Measurements from ENCODE around the gene HEXD.

The HEXD gene

GRCh38 chr17:82400206-82400605 lies 17.9 kb upstream of the HEXD start:
- DNase-seq (ENCODE audit: low read depth), result no peak
- TF ChIP-seq, protein P1, sequence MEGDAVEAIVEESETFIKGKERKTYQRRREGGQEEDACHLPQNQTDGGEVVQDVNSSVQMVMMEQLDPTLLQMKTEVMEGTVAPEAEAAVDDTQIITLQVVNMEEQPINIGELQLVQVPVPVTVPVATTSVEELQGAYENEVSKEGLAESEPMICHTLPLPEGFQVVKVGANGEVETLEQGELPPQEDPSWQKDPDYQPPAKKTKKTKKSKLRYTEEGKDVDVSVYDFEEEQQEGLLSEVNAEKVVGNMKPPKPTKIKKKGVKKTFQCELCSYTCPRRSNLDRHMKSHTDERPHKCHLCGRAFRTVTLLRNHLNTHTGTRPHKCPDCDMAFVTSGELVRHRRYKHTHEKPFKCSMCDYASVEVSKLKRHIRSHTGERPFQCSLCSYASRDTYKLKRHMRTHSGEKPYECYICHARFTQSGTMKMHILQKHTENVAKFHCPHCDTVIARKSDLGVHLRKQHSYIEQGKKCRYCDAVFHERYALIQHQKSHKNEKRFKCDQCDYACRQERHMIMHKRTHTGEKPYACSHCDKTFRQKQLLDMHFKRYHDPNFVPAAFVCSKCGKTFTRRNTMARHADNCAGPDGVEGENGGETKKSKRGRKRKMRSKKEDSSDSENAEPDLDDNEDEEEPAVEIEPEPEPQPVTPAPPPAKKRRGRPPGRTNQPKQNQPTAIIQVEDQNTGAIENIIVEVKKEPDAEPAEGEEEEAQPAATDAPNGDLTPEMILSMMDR (IDR thresholded peaks at IDR 0.05; ENCODE audit: control insufficient read depth, insufficient read depth, low read depth, low read length, missing control alignments), result no peak
- no peak overlapping the region for H3K4me3 ChIP-seq (ENCODE audit: control insufficient read depth, low read depth, low read length)

DNA sequence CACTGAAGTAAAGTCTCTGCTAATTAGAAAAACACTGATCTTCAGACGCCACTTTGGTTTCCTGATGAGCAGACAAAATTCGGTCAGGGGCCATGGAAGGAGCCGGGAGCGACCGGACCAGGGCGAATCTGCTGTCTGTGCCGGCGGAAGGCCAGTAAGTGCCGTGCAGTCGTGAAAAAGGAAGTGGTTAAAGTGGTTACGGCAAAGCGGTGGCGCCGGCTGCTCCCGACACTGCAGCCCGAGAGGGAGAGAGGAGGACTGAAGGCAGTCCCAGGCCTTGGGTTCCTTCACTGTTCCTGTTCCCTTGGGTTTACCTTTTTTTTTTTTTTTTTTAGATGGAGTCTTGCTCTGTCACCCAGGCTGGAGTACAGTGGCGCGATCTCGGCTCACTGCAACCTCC lies 17.3 kb upstream of the HEXD start:
- TF ChIP-seq, protein P1 (IDR thresholded peaks at IDR 0.05; ENCODE audit: control insufficient read depth, insufficient read depth, low read depth, low read length, missing control alignments), result no peak
- DNase-seq (ENCODE audit: low read depth), result no peak
- H3K4me3 ChIP-seq (ENCODE audit: control insufficient read depth, low read depth, low read length), result no peak overlapping the region

DNA sequence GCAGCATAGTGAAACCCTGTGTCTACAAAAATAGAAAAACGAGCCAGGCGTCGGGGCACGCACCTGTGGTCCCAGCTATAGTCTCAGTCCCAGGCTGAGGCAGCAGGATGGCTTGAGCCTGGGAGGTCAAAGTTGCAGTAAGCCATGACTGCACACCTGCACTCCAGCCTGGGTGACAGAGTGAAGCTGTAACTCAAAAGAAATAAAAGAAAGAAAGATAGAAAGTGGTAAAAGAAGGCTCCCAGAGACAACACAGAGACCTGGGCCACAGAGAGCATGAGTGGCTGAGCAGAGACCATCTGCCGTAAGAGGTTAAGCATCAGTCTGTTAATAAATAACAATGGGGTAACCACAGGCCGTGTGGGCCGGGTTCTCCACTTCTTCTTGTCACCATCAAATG lies 15.3 kb upstream of the HEXD start:
- DNase-seq (ENCODE audit: low read depth), result no peak
- TF ChIP-seq, protein P1 (IDR thresholded peaks at IDR 0.05; ENCODE audit: control insufficient read depth, insufficient read depth, low read depth, low read length, missing control alignments), result no peak

DNA sequence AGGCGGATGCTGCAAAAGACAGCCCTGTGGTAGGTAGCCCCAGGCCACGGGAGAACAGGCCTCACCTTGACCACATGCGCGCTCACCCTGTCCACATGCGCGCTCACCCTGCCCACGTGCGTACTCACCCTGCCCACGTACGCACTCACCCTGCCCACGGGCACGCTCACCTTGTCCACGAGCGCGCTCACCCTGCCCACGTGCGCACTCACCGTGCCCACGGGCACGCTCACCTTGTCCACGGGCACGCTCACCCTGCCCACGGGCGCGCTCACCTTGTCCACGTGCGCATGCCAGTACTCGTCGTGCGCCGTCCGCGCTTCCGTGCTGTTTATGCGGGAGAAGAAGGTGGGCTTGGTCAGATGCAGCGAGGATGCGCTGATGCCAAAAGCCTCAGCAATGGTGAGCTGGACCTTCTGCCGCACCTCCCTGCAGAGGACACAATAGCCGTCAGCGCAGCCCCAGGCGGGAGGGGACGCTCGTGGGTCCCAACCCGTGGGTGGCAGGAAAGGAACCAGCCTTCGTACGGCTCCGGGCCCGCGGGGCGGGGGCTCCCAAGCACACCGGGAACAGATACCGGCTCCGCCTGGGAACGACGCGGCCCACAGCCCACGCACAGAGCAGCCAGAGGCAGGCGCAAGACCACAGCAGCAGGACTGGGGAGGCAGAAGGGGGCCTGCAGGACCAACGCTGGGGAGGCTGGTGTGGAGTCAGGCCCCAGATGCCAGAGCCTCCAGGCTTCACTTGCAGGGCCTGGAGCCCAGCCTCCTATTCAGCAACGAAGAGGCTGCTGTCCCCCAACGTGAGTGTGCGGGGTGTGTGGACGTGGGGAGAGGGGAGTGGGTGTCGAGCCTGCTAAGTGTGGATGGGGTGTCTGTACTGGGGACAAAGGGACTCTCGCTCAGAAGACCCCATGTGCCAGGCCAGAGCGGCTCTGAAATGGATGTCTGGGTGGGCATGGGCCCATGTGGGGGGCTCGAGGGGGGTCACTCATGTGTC lies 14.2 kb upstream of the HEXD start:
- TF ChIP-seq, protein P1 (IDR thresholded peaks at IDR 0.05; ENCODE audit: control insufficient read depth, insufficient read depth, low read depth, low read length, missing control alignments), result no peak
- H3K4me3 ChIP-seq (ENCODE audit: control insufficient read depth, low read depth, low read length), result no peak overlapping the region
- DNase-seq (ENCODE audit: low read depth), result no peak

More for the DNA sequence above, 15.3 kb upstream of the HEXD start:
- no peak overlapping the region for H3K4me3 ChIP-seq (ENCODE audit: control insufficient read depth, low read depth, low read length)

DNA sequence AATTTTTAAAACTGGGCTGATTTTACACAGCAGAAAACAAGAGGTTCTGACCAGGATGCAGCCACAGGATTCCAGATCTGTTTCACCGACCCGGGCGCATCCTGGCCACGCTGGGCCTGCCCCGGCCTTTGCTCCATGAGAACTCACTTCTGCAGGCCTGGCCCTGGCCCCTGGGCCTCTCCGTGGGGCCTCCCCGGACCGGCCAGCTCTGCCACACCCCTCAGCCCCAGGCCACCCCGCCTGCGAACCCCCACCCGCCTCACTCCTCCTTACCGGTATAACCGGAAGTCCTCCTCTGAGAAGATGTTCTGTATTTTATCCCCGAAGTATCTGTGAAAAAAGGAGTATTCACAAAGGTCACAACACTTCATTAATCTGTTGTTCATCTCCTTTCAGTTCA lies 13.1 kb upstream of the HEXD start:
- TF ChIP-seq, protein P1 (IDR thresholded peaks at IDR 0.05; ENCODE audit: control insufficient read depth, insufficient read depth, low read depth, low read length, missing control alignments), result no peak
- DNase-seq (ENCODE audit: low read depth), result no peak
- no peak overlapping the region for H3K4me3 ChIP-seq (ENCODE audit: control insufficient read depth, low read depth, low read length)

- no peak overlapping the region for H3K4me3 ChIP-seq (ENCODE audit: control insufficient read depth, low read depth, low read length)
Observed at GRCh38 chr17:82406131-82406671, 11.9 kb upstream of the HEXD start.

More at GRCh38 chr17:82406131-82406671, 11.9 kb upstream of the HEXD start:
- TF ChIP-seq, protein P1 (IDR thresholded peaks at IDR 0.05; ENCODE audit: control insufficient read depth, insufficient read depth, low read depth, low read length, missing control alignments), result no peak
- DNase-seq (ENCODE audit: low read depth), result no peak

All from AG09309 (cell line).